GM12872 (cell line): ENCODE data around the gene NEU4.

Experiments used
- TF ChIP-seq, protein P1 (sequence below): IDR thresholded peaks from 3 replicates; pipeline ENCODE4 v1.5.1; 2011; ENCODE audit warnings: low read depth, mild to moderate bottlenecking, low read length, moderate library complexity; ENCODE audit not compliant: insufficient read depth

The NEU4 gene

DNA sequence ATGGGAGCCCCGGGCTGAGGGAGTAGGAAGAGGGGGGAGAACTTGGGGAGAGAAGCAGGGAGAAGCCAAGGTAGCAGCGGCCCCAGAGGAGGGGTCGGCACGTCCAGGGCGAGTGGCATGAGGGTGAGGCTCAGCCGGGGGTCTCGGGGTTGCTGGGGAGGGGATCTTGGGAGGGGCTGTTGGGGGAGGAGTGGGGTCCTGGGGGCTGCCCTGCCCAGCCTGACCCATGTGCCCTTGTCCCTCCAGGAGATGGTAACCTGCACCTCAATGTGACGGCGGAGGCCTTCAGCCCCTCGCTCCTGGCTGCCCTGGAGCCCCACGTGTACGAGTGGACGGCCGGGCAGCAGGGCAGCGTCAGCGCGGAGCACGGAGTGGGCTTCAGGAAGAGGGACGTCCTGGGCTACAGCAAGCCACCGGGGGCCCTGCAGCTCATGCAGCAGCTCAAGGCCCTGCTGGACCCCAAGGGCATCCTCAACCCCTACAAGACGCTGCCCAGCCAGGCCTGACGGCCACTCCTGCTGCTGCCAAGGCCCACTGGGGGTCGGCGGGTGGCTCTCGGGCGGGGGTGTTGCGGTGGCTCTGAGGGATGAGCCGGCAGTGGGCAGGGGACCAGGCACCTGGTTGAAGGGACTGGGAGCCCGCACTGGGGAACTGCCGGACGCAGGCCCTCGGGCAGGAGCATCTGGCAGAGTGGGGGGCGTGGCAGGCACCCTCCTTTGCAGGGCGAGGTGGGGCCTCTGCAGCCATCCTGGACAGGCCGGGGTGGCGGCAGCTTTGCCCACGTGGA lies 41.3 kb upstream of the NEU4 start:
- TF ChIP-seq, protein P1, sequence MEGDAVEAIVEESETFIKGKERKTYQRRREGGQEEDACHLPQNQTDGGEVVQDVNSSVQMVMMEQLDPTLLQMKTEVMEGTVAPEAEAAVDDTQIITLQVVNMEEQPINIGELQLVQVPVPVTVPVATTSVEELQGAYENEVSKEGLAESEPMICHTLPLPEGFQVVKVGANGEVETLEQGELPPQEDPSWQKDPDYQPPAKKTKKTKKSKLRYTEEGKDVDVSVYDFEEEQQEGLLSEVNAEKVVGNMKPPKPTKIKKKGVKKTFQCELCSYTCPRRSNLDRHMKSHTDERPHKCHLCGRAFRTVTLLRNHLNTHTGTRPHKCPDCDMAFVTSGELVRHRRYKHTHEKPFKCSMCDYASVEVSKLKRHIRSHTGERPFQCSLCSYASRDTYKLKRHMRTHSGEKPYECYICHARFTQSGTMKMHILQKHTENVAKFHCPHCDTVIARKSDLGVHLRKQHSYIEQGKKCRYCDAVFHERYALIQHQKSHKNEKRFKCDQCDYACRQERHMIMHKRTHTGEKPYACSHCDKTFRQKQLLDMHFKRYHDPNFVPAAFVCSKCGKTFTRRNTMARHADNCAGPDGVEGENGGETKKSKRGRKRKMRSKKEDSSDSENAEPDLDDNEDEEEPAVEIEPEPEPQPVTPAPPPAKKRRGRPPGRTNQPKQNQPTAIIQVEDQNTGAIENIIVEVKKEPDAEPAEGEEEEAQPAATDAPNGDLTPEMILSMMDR, result no peak

DNA sequence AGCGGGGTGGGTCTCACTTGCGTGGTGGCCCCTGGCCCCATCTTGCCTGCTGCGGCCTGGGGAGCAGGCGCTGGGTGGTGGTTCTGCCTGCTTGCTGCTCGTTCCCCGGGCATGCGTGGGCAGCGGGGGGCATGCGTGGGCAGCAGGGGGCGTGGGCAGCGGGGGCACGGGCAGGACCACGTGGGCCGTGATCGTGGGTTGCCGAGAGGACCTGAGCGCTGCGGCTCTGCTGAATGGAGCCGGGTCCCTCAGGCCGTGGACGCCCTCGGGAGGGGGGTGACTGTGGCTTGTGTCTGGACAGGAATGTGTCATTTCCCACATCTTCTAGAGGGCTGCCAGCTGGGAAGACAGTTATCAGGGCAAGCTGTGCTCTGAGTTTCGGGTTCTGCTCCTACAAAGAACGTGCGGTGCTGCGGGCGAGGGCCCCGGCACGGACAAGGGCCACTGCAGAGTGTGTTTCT lies 40.7 kb upstream of the NEU4 start:
- TF ChIP-seq, protein P1, result no peak

DNA sequence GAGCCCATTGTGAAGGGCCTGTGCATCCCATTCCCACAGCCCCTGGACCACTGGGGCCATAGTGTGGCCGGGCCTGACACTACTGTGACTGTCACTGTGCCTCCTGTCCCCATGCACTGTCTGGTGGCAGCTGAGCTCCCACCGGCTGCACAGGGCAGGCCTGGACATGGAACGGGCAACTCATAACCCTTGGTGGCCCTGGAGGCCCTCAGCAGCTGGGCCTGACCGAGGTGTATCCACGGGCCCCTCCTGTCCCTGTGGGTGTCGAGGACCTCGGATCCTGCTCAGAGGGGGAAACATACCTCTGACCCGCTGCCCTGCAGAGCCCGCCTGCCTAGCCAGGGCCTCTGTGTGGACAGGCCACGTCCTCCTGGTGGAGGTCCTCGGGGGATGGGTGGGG lies 40.1 kb upstream of the NEU4 start:
- TF ChIP-seq, protein P1, result no peak

DNA sequence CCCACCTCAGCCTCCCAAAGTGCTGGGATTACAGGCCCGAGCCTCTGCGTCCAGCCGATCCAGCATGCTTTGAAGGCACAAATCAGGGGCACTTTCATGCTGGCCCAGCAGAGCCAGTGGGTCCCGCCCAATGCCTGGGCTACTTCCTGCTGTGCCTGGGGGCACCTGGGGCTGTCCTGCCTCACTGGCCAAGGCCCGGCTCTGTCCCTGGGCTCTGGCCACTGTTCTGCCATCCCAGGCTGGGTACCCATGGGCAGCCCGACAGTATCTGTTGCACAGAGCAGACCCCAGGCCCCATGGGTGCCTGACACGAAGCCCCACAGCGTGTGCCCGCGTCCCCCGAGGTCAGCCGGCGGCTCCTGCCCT lies 39.2 kb upstream of the NEU4 start:
- TF ChIP-seq, protein P1, result no peak

DNA sequence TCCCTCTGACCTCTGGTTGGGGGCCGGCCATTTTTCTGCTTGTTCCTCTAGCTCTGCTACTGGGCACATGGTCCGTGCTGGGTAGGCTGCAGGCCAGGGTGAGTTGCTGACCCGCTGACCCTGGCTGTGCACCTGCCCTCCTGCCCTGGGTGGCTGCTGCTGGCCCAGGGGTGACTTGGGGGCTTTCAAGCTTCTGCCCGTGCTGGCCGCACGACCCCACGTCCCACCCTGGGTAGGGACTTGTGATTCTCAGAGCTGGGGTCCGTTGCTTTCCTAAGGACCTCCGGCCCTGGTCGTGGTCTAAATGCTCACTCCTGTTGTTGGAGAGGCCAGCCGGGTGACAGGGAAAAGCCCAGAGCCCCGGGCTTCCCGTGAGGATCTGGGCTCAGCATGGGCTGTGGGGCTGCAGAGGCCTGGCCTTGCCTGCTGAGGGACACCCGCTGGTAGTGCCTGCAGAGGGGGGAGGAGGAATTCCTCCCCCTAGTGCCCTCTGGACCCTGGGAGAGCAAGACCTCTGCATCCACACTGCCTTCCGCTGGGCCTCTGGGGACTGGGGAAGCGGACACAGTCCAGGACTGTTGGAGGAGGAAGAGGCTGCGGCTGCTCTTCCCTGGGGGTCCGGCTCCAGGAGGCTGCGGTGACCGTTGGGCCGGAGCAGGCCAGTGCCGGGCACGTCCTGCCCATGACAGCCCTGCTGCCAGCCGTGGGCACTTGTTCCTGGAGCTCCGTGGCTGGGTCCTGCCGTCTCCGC lies 38.6 kb upstream of the NEU4 start:
- TF ChIP-seq, protein P1, result no peak

DNA sequence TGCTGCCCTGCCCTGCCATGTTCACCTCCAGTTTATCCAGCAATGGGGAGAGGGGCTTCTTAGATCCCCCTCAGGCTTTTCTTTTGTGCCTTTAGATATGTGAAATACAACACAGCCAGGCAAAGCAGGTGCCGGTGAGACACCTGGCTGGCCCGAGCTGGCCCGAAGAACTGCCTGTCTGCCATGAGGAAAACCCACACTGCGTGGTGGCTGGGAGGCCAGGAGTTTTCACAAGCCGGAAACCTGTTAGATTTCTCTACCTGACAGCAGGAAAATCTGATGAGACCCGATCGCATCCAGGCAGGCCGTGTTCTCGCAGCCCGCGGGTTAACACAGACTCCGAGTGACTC lies 38.1 kb upstream of the NEU4 start:
- TF ChIP-seq, protein P1, result no peak

DNA sequence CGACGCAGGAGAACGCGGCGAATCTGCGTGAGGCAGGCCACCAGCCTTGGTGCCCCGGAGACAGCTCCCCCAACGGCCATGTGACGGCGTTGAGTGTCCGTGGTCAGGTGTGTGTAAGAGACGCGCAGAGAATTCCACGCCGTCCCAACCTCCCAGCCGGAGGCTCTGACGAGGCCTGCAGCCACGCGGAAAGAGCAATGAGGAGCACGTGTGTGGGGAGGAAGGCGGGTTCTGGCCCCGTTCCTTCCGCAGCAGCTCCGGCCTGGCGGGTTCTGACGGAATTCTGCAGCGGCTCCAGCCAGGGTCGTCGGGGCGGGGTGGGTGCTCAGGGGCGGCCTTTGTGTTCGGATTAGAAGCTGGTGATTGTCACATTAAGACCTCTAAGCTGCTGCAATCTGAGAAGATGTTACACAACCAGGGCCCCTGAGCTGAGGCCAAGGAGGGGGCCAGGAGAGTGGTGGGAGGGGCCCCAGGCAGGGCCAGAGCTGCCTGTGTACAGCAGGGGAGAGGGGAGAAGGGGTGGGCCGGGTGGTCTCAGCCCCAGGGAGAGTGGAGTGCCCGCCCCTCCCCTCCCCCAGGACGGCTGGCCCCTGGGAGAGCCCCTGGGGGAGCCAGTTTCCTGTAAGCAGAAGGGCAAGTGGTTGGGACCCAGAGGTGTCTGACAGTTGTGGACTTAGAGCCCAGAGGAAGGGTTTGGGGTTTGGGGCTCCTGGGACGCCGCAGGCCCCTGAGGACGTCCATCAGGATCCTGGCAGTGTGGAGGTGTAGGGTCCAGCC lies 37.5 kb upstream of the NEU4 start:
- TF ChIP-seq, protein P1, result no peak
